GM23338 (cell line): ENCODE data around the gene ATL2. TPM values are rescaled to one million over a fixed set of nuclear protein-coding genes. Genes with fewer than 3 reads are reported as not detected.

ENCODE experiments used
- ATAC-seq: fragments of 200-7000 bp; cut with Tn5 transposase; 3 replicates; pipeline ENCODE4 v1.9.1; 2020
- DNase-seq: peaks from one replicate; pipeline ENCODE4 v3.0.0-alpha.2; 2015; ENCODE audit warnings: low spot score
- H2AFZ ChIP-seq: fragments of 200-600 bp; sonication (generic); 2 replicates; pipeline ENCODE4 v1.8.0; 2016; ENCODE audit warnings: antibody characterized with exemption, mild to moderate bottlenecking, moderate library complexity
- H3F3A ChIP-seq: fragments of 200-600 bp; sonication (generic); replicated peaks from 2 replicates; pipeline ENCODE4 v1.8.0; 2017; ENCODE audit warnings: antibody characterized with exemption, mixed run types, low read depth
- H3K27ac ChIP-seq: fragments of 200-600 bp; sonication (generic); 2 replicates; pipeline ENCODE4 v1.6.1; 2016; ENCODE audit warnings: low read depth
- H3K27me3 ChIP-seq: fragments of 200-600 bp; sonication (generic); 2 replicates; pipeline ENCODE4 v1.8.0; 2016; ENCODE audit warnings: mild to moderate bottlenecking, mixed run types, moderate library complexity; ENCODE audit not compliant: insufficient read depth
- H3K36me3 ChIP-seq: fragments of 200-600 bp; sonication (generic); 2 replicates; pipeline ENCODE4 v1.8.0; 2016; ENCODE audit warnings: mild to moderate bottlenecking; ENCODE audit not compliant: insufficient read depth
- H3K4me1 ChIP-seq: fragments of 200-600 bp; sonication (generic); 2 replicates; pipeline ENCODE4 v1.8.0; 2016; ENCODE audit warnings: mild to moderate bottlenecking, moderate library complexity; ENCODE audit not compliant: insufficient read depth
- H3K4me2 ChIP-seq: fragments of 200-600 bp; sonication (generic); 2 replicates; pipeline ENCODE4 v1.7.1; 2017; ENCODE audit warnings: mixed run types
- H3K4me3 ChIP-seq: fragments of 200-600 bp; sonication (generic); 2 replicates; pipeline ENCODE4 v1.6.1; 2016; ENCODE audit warnings: mixed run types
- H3K79me2 ChIP-seq: fragments of 200-600 bp; sonication (generic); replicated peaks from 2 replicates; pipeline ENCODE4 v1.8.0; 2017; ENCODE audit warnings: mild to moderate bottlenecking; ENCODE audit not compliant: insufficient read depth
- H3K9me2 ChIP-seq: fragments of 200-600 bp; sonication (generic); 2 replicates; pipeline ENCODE4 v1.8.0; 2017; ENCODE audit not compliant: insufficient read depth
- H4K20me1 ChIP-seq: fragments of 200-600 bp; sonication (generic); replicated peaks from 2 replicates; pipeline ENCODE4 v1.8.0; 2017; ENCODE audit warnings: mild to moderate bottlenecking; ENCODE audit not compliant: insufficient read depth
- H3K27ac Mint-ChIP-seq: 2 replicates; pipeline ENCODE4 v1.8.0; 2020; ENCODE audit warnings: inconsistent platforms, mild to moderate bottlenecking, moderate library complexity, mixed read lengths
- H3K27me3 Mint-ChIP-seq: 3 replicates; pipeline ENCODE4 v1.8.0; 2022; ENCODE audit warnings: low read depth, mild to moderate bottlenecking, moderate library complexity, mixed read lengths, inconsistent platforms; ENCODE audit not compliant: insufficient read depth, poor library complexity
- H3K36me3 Mint-ChIP-seq: 3 replicates; pipeline ENCODE4 v1.8.0; 2021; ENCODE audit warnings: low read depth, mild to moderate bottlenecking, inconsistent platforms, moderate library complexity, mixed read lengths
- H3K4me1 Mint-ChIP-seq: 3 replicates; pipeline ENCODE4 v1.8.0; 2020; ENCODE audit warnings: mild to moderate bottlenecking, inconsistent platforms, mixed read lengths
- H3K4me3 Mint-ChIP-seq: 3 replicates; pipeline ENCODE4 v1.8.0; 2021; ENCODE audit warnings: moderate library complexity, mild to moderate bottlenecking, inconsistent platforms, mixed read lengths
- H3K9me3 Mint-ChIP-seq: 3 replicates; pipeline ENCODE4 v1.8.0; 2020; ENCODE audit warnings: moderate library complexity, mild to moderate bottlenecking, inconsistent platforms, mixed read lengths
- EZH2phosphoT487 ChIP-seq: fragments of 200-600 bp; sonication (generic); IDR thresholded peaks from one replicate; pipeline ENCODE4 v1.8.1; 2018; ENCODE audit warnings: antibody characterized with exemption; ENCODE audit not compliant: unreplicated experiment
- JUNB ChIP-seq: IDR thresholded peaks from one replicate; pipeline ENCODE4 v1.6.1; 2016; ENCODE audit warnings: antibody characterized with exemption; ENCODE audit not compliant: unreplicated experiment
- NANOG ChIP-seq: IDR thresholded peaks from 2 replicates; pipeline ENCODE4 v1.6.1; 2016; ENCODE audit warnings: antibody characterized with exemption, borderline replicate concordance
- POLR2AphosphoS5 ChIP-seq: IDR thresholded peaks from 2 replicates; pipeline ENCODE4 v1.6.1; 2016; ENCODE audit warnings: antibody characterized with exemption, low read depth
- STAT1 ChIP-seq: IDR thresholded peaks from one replicate; pipeline ENCODE4 v1.6.1; 2016; ENCODE audit warnings: antibody characterized with exemption; ENCODE audit not compliant: unreplicated experiment
- ZNF114 ChIP-seq: fragments of 250-450 bp; sonication (Bioruptor Pico); IDR thresholded peaks from 2 replicates; pipeline ENCODE4 v1.5.0; 2020; ENCODE audit warnings: mild to moderate bottlenecking, moderate library complexity
- ZNF331 ChIP-seq: fragments of 250-450 bp; sonication (Bioruptor Pico); IDR thresholded peaks from 2 replicates; pipeline ENCODE4 v1.5.0; 2020; ENCODE audit warnings: low read depth, mild to moderate bottlenecking, moderate library complexity
- polyA plus RNA-seq: library from polyadenylated mRNA; unstranded; fragments of >200 nt; fragmentation: Nextera tagmentation; extraction: Ambion mirVana; gene quantifications from 2 replicates; pipeline ENCODE4 v1.2.1, GENCODE V29; 2016
- total RNA-seq: library from RNA; depleted of rRNA; stranded (reverse); fragments of >200 nt; shearing (Covaris generic); gene quantifications from 2 replicates; pipeline ENCODE4 v1.2.3, GENCODE V29; 2014
- TF ChIP-seq, protein P1 (sequence below): IDR thresholded peaks from one replicate; pipeline ENCODE4 v1.6.1; 2018; ENCODE audit warnings: antibody characterized with exemption; ENCODE audit not compliant: unreplicated experiment
- TF ChIP-seq, protein P2 (sequence below), 2 experiments: fragments of 200-600 bp in 1 of 2; sonication (generic) in 1 of 2; conservative IDR thresholded peaks; 2 replicates each; pipeline versions ENCODE4 v1.5.1 to v1.6.1; 2016 to 2017; ENCODE audit warnings: antibody characterized with exemption in 2 of 2, low read depth in 2 of 2, mild to moderate bottlenecking in 2 of 2, moderate library complexity in 1 of 2
- TF ChIP-seq, protein P3 (sequence below): IDR thresholded peaks from 2 replicates; pipeline ENCODE4 v1.6.1; 2016; ENCODE audit warnings: antibody characterized with exemption

ATL2 gene
- total and polyA plus RNA-seq, 2 experiments from 2014 or later = 30.2 to 140 TPM

DNA sequence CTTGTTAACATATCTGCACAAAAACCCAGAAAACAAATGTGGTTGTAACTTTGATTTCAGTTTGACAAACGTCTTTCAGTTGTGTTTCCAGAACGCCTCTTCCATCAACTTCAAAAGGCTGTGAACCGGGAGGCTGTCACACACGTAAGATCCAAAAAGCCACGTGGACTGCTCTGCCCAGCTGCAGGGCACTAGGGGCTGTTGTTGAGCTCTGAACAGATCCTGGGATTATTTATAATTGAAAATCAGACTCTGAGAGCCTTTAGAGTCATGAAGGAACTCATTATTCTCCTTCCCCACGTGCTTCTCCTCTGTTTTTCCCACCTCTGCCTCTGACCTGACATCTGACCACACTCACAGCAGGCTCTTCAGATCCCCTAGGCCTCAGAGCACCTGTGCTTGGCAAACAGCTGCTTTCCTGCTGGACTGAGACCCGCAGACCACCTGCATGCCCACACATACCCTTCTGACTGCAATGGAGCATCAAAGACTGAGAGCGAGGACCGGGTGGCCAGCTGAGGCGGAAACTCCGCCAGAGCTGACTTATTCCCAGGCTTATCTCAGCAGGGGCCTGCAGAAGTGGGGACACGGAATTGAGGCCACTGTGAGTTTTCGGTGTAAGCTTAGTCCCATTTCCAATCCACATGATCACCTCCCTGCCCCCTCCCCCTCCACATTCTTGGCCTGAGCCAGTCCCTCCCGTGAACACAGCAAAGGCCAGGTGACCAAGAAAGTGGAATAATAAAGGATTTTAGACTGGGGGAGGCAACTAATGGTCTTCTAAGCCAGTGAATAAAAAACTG, 114.8 kb downstream of the ATL2 start:
- Mint-ChIP-seq H3K4me3 (no peak overlapping the region), H3K36me3 (no peaks in the 10 kb centered on the region), H3K4me1 (peaks cover 4% of the 10 kb centered on the region; the same call in 2 of the 3 replicates), H3K27me3 (peaks cover 5% of the 10 kb centered on the region), H3K9me3 (no peaks in the 10 kb centered on the region), H3K27ac (no peak overlapping the region)
- H2AFZ ChIP-seq = peak overlapping the region; percentile 43; the same call in 1 of the 2 replicates
- H3F3A ChIP-seq = no peaks in the 10 kb centered on the region
- peaks cover 6% of the 10 kb centered on the region; the same call in 1 of the 2 replicates for H3K9me2 ChIP-seq
- H3K4me3 ChIP-seq = no peak overlapping the region
- no peaks in the 10 kb centered on the region for H4K20me1 ChIP-seq
- H3K27me3 ChIP-seq = no peaks in the 10 kb centered on the region
- no peak overlapping the region for H3K27ac ChIP-seq
- H3K79me2 ChIP-seq = no peaks in the 10 kb centered on the region
- ATAC-seq (no peak), DNase-seq (no peak)
- H3K36me3 ChIP-seq = no peaks in the 10 kb centered on the region
- H3K4me1 ChIP-seq = no peaks in the 10 kb centered on the region; the same call in 1 of the 2 replicates
- H3K4me2 ChIP-seq = no peak overlapping the region
- TF ChIP-seq NANOG = no peak
- TF ChIP-seq, protein P1, sequence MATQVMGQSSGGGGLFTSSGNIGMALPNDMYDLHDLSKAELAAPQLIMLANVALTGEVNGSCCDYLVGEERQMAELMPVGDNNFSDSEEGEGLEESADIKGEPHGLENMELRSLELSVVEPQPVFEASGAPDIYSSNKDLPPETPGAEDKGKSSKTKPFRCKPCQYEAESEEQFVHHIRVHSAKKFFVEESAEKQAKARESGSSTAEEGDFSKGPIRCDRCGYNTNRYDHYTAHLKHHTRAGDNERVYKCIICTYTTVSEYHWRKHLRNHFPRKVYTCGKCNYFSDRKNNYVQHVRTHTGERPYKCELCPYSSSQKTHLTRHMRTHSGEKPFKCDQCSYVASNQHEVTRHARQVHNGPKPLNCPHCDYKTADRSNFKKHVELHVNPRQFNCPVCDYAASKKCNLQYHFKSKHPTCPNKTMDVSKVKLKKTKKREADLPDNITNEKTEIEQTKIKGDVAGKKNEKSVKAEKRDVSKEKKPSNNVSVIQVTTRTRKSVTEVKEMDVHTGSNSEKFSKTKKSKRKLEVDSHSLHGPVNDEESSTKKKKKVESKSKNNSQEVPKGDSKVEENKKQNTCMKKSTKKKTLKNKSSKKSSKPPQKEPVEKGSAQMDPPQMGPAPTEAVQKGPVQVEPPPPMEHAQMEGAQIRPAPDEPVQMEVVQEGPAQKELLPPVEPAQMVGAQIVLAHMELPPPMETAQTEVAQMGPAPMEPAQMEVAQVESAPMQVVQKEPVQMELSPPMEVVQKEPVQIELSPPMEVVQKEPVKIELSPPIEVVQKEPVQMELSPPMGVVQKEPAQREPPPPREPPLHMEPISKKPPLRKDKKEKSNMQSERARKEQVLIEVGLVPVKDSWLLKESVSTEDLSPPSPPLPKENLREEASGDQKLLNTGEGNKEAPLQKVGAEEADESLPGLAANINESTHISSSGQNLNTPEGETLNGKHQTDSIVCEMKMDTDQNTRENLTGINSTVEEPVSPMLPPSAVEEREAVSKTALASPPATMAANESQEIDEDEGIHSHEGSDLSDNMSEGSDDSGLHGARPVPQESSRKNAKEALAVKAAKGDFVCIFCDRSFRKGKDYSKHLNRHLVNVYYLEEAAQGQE = no peak
- TF ChIP-seq, protein P2, sequence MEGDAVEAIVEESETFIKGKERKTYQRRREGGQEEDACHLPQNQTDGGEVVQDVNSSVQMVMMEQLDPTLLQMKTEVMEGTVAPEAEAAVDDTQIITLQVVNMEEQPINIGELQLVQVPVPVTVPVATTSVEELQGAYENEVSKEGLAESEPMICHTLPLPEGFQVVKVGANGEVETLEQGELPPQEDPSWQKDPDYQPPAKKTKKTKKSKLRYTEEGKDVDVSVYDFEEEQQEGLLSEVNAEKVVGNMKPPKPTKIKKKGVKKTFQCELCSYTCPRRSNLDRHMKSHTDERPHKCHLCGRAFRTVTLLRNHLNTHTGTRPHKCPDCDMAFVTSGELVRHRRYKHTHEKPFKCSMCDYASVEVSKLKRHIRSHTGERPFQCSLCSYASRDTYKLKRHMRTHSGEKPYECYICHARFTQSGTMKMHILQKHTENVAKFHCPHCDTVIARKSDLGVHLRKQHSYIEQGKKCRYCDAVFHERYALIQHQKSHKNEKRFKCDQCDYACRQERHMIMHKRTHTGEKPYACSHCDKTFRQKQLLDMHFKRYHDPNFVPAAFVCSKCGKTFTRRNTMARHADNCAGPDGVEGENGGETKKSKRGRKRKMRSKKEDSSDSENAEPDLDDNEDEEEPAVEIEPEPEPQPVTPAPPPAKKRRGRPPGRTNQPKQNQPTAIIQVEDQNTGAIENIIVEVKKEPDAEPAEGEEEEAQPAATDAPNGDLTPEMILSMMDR (conservative IDR thresholded peaks at IDR 0.05; ENCODE audit: low read depth in 2 of 2) = no peak
- no peak for TF ChIP-seq POLR2AphosphoS5
- no peak for TF ChIP-seq JUNB
- TF ChIP-seq STAT1 = no peak

DNA sequence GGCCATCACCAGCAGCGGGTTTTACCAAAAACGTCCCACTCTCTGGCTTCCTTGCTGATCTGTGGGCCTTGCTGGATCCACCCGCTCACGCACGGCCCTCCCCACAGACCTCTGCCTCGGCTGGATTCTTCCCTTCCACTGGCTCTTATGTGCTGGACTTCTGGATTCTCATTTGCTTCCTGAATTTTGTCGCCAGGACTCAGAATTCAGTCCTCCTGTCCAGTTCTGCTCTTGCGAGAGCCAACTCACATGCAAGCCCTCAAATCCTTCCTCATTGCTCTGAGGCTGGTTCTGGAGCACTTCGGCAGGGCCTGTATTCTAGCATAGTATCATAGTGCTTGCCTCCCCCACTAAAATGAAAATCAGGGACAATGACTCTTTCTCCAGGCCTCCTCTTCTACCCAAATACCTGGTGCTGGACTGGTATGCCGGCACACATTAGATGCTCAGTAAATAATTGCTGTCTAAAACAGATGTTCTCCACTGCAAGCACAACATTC, 115.5 kb downstream of the ATL2 start:
- Histone ChIP-seq H3K4me2 (no peak overlapping the region), H3K27me3 (no peaks in the 10 kb centered on the region), H2AFZ (peak overlapping the region; percentile 43; the same call in 1 of the 2 replicates), H3K79me2 (no peaks in the 10 kb centered on the region), H3K4me1 (no peaks in the 10 kb centered on the region; the same call in 1 of the 2 replicates), H3K4me3 (no peak overlapping the region), H3K9me2 (peaks cover 6% of the 10 kb centered on the region; the same call in 1 of the 2 replicates), H3K27ac (no peak overlapping the region), H4K20me1 (no peaks in the 10 kb centered on the region), H3F3A (no peaks in the 10 kb centered on the region), H3K36me3 (no peaks in the 10 kb centered on the region)
- Mint-ChIP-seq H3K27ac (no peak overlapping the region), H3K4me1 (peaks cover 4% of the 10 kb centered on the region; the same call in 2 of the 3 replicates), H3K4me3 (no peak overlapping the region), H3K27me3 (peaks cover 2% of the 10 kb centered on the region), H3K9me3 (no peaks in the 10 kb centered on the region), H3K36me3 (no peaks in the 10 kb centered on the region)
- DNase-seq (no peak), ATAC-seq (no peak)
- TF ChIP-seq EZH2phosphoT487 (no peak), JUNB (no peak), ZNF114 (no peak), ZNF331 (no peak)
- TF ChIP-seq, protein P3, sequence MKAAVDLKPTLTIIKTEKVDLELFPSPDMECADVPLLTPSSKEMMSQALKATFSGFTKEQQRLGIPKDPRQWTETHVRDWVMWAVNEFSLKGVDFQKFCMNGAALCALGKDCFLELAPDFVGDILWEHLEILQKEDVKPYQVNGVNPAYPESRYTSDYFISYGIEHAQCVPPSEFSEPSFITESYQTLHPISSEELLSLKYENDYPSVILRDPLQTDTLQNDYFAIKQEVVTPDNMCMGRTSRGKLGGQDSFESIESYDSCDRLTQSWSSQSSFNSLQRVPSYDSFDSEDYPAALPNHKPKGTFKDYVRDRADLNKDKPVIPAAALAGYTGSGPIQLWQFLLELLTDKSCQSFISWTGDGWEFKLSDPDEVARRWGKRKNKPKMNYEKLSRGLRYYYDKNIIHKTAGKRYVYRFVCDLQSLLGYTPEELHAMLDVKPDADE = no peak
- TF ChIP-seq, protein P2 (conservative IDR thresholded peaks at IDR 0.05; ENCODE audit: low read depth in 2 of 2) = no peak
